Fibroblast of pulmonary artery (primary cell): ENCODE data around the gene GALNT2.

Experiments
- DNase-seq: peaks from one replicate; pipeline ENCODE4 v3.0.0-alpha.2; 2010; ENCODE audit warnings: low read depth
- H3K4me3 ChIP-seq: replicated peaks from 2 replicates; pipeline ENCODE4 v1.5.1; 2011; ENCODE audit warnings: low read depth, mild to moderate bottlenecking, control low read depth, low read length, moderate library complexity
- TF ChIP-seq, protein P1 (sequence below): IDR thresholded peaks from 2 replicates; pipeline ENCODE4 v1.5.1; 2011; ENCODE audit warnings: mild to moderate bottlenecking, control low read depth, low read length, inconsistent platforms; ENCODE audit errors: missing control alignments

GALNT2 gene

GRCh38 chr1:230153641-230154296, 86.7 kb downstream of the GALNT2 start:
- peak; percentile 98 for DNase-seq
- TF ChIP-seq, protein P1, sequence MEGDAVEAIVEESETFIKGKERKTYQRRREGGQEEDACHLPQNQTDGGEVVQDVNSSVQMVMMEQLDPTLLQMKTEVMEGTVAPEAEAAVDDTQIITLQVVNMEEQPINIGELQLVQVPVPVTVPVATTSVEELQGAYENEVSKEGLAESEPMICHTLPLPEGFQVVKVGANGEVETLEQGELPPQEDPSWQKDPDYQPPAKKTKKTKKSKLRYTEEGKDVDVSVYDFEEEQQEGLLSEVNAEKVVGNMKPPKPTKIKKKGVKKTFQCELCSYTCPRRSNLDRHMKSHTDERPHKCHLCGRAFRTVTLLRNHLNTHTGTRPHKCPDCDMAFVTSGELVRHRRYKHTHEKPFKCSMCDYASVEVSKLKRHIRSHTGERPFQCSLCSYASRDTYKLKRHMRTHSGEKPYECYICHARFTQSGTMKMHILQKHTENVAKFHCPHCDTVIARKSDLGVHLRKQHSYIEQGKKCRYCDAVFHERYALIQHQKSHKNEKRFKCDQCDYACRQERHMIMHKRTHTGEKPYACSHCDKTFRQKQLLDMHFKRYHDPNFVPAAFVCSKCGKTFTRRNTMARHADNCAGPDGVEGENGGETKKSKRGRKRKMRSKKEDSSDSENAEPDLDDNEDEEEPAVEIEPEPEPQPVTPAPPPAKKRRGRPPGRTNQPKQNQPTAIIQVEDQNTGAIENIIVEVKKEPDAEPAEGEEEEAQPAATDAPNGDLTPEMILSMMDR, result no peak
- no peak overlapping the region for H3K4me3 ChIP-seq

GRCh38 chr1:230155021-230155420, 88.0 kb downstream of the GALNT2 start:
- TF ChIP-seq, protein P1, result no peak
- no peak overlapping the region for H3K4me3 ChIP-seq
- no peak for DNase-seq

- DNase-seq, result no peak
- TF ChIP-seq, protein P1, result no peak
- no peak overlapping the region for H3K4me3 ChIP-seq
These were observed 89.0 kb downstream of the GALNT2 start for GRCh38 chr1:230156068-230156467.

- TF ChIP-seq, protein P1, result no peak
- DNase-seq, result no peak
- no peak overlapping the region for H3K4me3 ChIP-seq
These were observed 89.5 kb downstream of the GALNT2 start for GRCh38 chr1:230156536-230156935.

DNA sequence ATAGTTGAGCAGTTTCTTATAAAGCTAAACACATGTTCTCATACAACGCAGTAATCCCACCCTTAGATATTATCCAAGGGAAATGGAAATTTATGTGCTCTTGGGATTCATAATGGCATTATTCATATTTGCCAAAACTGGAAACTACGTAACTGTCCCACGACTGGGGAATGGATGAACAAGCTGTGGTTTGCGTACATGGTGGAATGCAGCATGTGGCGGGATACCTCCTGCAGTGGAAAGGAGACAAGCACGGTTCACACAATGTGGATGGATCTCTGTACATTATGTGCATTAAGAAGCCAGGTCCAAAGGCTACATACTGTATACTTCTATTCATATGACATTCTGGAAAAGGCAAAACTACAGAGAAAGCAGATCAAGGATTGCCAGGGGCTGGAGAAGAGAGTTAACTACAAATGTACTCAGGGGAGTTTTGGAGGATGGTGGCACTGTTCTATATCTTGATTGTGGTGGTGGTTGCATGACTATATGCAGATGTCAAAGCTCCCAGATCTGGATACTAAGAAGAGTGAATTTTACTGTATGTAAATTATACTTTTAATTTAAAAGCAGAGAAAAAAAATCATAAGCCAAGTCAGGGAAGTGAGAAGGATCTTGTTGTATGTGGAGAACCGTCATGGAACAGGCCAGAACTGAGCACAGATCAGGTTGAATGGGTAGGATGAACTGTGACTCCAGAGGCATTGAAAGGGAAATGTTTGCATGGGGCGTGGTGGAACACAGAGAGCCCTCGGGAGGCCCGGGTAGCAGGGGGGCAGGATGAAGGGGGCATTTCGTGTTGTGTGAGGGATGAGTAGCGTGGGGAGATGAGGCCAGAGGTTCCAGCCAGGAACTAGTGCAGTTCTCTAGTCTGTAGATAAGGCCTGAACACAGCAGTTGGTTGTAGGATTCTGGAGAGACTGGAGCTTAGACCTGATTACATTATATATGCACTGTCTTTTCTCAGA, 90.7 kb downstream of the GALNT2 start:
- peak; percentile 45 for DNase-seq
- TF ChIP-seq, protein P1, result no peak
- no peak overlapping the region for H3K4me3 ChIP-seq

DNA sequence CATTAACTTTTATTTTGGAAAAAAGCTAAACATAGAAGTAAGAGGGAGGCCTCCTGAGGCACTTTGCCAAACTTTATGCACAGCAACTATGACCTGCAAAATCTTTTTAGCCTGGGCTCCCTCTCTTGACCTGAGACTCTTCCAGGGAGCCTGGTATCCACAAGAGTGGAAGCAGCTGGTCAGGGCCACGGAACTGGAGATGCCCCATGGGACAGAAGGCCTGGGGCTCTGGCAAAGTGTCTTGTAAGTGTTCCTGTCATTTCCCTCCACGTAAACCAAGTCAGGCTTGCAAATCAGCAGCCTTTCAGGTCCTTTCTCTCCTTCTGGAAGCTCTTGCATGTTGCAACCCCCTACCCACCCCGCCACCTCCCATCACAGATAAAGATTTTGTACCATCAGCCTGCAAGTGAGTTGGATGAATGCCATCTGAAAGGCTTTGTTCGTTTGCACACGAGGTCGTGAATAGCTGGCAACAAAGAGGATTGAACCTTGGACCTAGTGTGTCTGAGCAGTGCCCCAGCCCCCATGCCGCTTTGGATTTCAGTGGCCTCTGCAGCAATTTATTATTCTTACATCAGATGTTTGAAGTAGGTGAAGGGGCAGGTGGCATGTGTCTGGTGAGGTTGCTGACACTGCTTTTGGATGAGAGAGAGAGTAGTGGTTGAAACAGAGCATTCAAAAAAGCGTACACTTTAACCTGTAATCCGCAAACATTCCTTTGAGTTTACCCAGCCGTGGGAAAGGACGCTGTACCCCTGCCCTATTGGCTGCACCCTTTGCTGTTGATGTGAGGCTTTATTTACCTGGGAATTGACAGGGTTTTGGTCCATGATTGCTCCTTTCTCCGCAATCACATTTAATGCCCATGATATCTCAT, 91.6 kb downstream of the GALNT2 start:
- DNase-seq, result no peak
- TF ChIP-seq, protein P1, result no peak

More for the DNA sequence above, 91.6 kb downstream of the GALNT2 start:
- H3K4me3 ChIP-seq, result no peak overlapping the region
